Stimulated activated CD4-positive, alpha-beta T cell treated with anti-CD3 and anti-CD28 coated beads, Interleukin-1b, Interleukin-23, amount 100 ng/mL, for 4 hours (primary cell): ENCODE results near the gene OVCH2.
A peak's percentile ranks its signal among the peaks of the same experiment; 100 is the strongest.
"Not testable (repeated sequence)": the region's sequence is repeated elsewhere in the genome, so short reads cannot be mapped to it uniquely, and the experiment has no call there.

Source experiments
- DNase-seq, 2 donors: peaks; one replicate each; pipeline ENCODE4 v3.0.0-alpha.2; 2020; ENCODE audit warnings: low read depth in 2 of 2

OVCH2 gene

GRCh38 chr11:7671347-7672215, 34.7 kb downstream of the OVCH2 start:
- DNase-seq = no peak

- DNase-seq = no peak
Observed at GRCh38 chr11:7670641-7671040, 35.6 kb downstream of the OVCH2 start.

GRCh38 chr11:7668911-7669310, 37.4 kb downstream of the OVCH2 start:
- no peak for DNase-seq

GRCh38 chr11:7668464-7668863, 37.8 kb downstream of the OVCH2 start:
- no peak for DNase-seq

- no peak for DNase-seq
Observed at GRCh38 chr11:7667460-7667859, 38.8 kb downstream of the OVCH2 start.

- no peak for DNase-seq
Observed at GRCh38 chr11:7666292-7666866, 39.9 kb downstream of the OVCH2 start.

GRCh38 chr11:7665473-7666291, 40.6 kb downstream of the OVCH2 start:
- DNase-seq = peak; percentile 39 to 68

- no peak for DNase-seq
Observed at GRCh38 chr11:7664867-7665266, 41.4 kb downstream of the OVCH2 start.

GRCh38 chr11:7663531-7663930, 42.7 kb downstream of the OVCH2 start:
- not testable (repeated sequence) for DNase-seq

- DNase-seq = no peak
Observed at GRCh38 chr11:7657306-7658025, 48.8 kb downstream of the OVCH2 start.

- DNase-seq = no peak
Observed at GRCh38 chr11:7656704-7657103, 49.6 kb downstream of the OVCH2 start.

- DNase-seq = no peak
Observed at GRCh38 chr11:7655253-7656217, 50.7 kb downstream of the OVCH2 start.

- DNase-seq = no peak
Observed at GRCh38 chr11:7654195-7654705, 52.0 kb downstream of the OVCH2 start.

- no peak for DNase-seq
Observed at GRCh38 chr11:7651700-7652099, 54.6 kb downstream of the OVCH2 start.

GRCh38 chr11:7651140-7651551, 55.1 kb downstream of the OVCH2 start:
- DNase-seq = no peak

- DNase-seq = no peak
Observed at GRCh38 chr11:7648264-7648663, 58.0 kb downstream of the OVCH2 start.

GRCh38 chr11:7646866-7647265, 59.4 kb downstream of the OVCH2 start:
- no peak for DNase-seq

GRCh38 chr11:7645206-7645605, 61.1 kb downstream of the OVCH2 start:
- no peak for DNase-seq

GRCh38 chr11:7643314-7643713, 63.0 kb downstream of the OVCH2 start:
- no peak for DNase-seq

- no peak for DNase-seq
Observed at GRCh38 chr11:7642747-7643146, 63.5 kb downstream of the OVCH2 start.
